ENCODE measurements around the gene SERINC1. TPM values are rescaled to one million over a fixed set of nuclear protein-coding genes. Genes with fewer than 3 reads are reported as not detected.
A peak's percentile ranks its signal among the peaks of the same experiment; 100 is the strongest.

Gene SERINC1
- total RNA-seq, 4 donors from 2014 or later, result 125 to 159 (median 134) TPM

- intact Hi-C loops (cut with DNase I; ENCODE audit: low total_unique reads), result no loop called here
- no peak for TF ChIP-seq POLR2A (IDR thresholded peaks at IDR 0.05)
- TF ChIP-seq CTCF (IDR thresholded peaks at IDR 0.05), result no peak
- peak; percentile 61 to 89 for DNase-seq (ENCODE audit: low spot score in 2 of 2)
- WGBS, 2 donors, result 36 to 45% methylated on average over 7 of the region's 7 CpGs
- no peak overlapping the region for H3K4me3 ChIP-seq (ENCODE audit: low read depth, poor library complexity, severe bottlenecking)
Measured at GRCh38 chr6:122491919-122492555, 20.4 kb upstream of the SERINC1 start.

- H3K4me3 ChIP-seq (ENCODE audit: low read depth, poor library complexity, severe bottlenecking), result no peak overlapping the region
- 86 to 90% methylated on average over 1 of the region's 1 CpG for WGBS, 2 donors
- intact Hi-C loops (cut with DNase I; ENCODE audit: low total_unique reads), result no loop called here
- TF ChIP-seq POLR2A (IDR thresholded peaks at IDR 0.05), result no peak
- TF ChIP-seq CTCF (IDR thresholded peaks at IDR 0.05), result no peak
- DNase-seq (ENCODE audit: low spot score in 2 of 2), result no peak
Measured at GRCh38 chr6:122490607-122491006, 19.0 kb upstream of the SERINC1 start.

- no peak overlapping the region for H3K4me3 ChIP-seq (ENCODE audit: low read depth, poor library complexity, severe bottlenecking)
- WGBS, 2 donors, result 71 to 73% methylated on average over 4 of the region's 4 CpGs
- intact Hi-C loops (cut with DNase I; ENCODE audit: low total_unique reads), result no loop called here
- TF ChIP-seq POLR2A (IDR thresholded peaks at IDR 0.05) (no peak), CTCF (IDR thresholded peaks at IDR 0.05) (no peak)
- no peak for DNase-seq (ENCODE audit: low spot score in 2 of 2)
Measured at GRCh38 chr6:122484760-122485159, 13.2 kb upstream of the SERINC1 start.

GRCh38 chr6:122482750-122483080 lies 11.1 kb upstream of the SERINC1 start:
- no peak overlapping the region for H3K4me3 ChIP-seq (ENCODE audit: low read depth, poor library complexity, severe bottlenecking)
- intact Hi-C loops (cut with DNase I; ENCODE audit: low total_unique reads), result no loop called here
- no peak for TF ChIP-seq CTCF (IDR thresholded peaks at IDR 0.05)
- TF ChIP-seq POLR2A (IDR thresholded peaks at IDR 0.05), result no peak
- DNase-seq (ENCODE audit: low spot score in 2 of 2), result no peak
- 70 to 84% methylated on average over 7 of the region's 7 CpGs for WGBS, 2 donors

- DNase-seq (ENCODE audit: low spot score in 2 of 2), result no peak
- TF ChIP-seq POLR2A (IDR thresholded peaks at IDR 0.05), result no peak
- TF ChIP-seq CTCF (IDR thresholded peaks at IDR 0.05), result no peak
- intact Hi-C loops (cut with DNase I; ENCODE audit: low total_unique reads), result no loop called here
- no peak overlapping the region for H3K4me3 ChIP-seq (ENCODE audit: low read depth, poor library complexity, severe bottlenecking)
Measured at GRCh38 chr6:122476131-122476530, 4.5 kb upstream of the SERINC1 start.

- 1 to 3% methylated on average over 8 of the region's 8 CpGs for WGBS, 2 donors
- peak overlapping the region; percentile 91 for H3K4me3 ChIP-seq (ENCODE audit: low read depth, poor library complexity, severe bottlenecking)
- no peak for TF ChIP-seq CTCF (IDR thresholded peaks at IDR 0.05)
- TF ChIP-seq POLR2A (IDR thresholded peaks at IDR 0.05), result no peak
- no peak for DNase-seq (ENCODE audit: low spot score in 2 of 2)
- intact Hi-C loops (cut with DNase I; ENCODE audit: low total_unique reads), result no loop called here
Measured at GRCh38 chr6:122472022-122472340, 374 bp upstream of the SERINC1 start.

All from lower leg skin (tissue), 4 donors.